A172 (cell line): Measurements from ENCODE around the gene PPP1R14B. TPM values are rescaled to one million over a fixed set of nuclear protein-coding genes. Genes with fewer than 3 reads are reported as not detected.
"Not testable (repeated sequence)": the region's sequence is repeated elsewhere in the genome, so short reads cannot be mapped to it uniquely, and the experiment has no call there.

Source experiments
- DNase-seq: peaks from one replicate; pipeline ENCODE4 v3.0.0-alpha.2; 2015; ENCODE audit warnings: low spot score
- total RNA-seq: library from RNA; depleted of rRNA; stranded (reverse); fragments of >200 nt; shearing (Covaris generic); gene quantifications from 2 replicates; pipeline ENCODE4 v1.2.3, GENCODE V29; 2014

The PPP1R14B gene
- total RNA-seq, 1 experiment from 2014 or later, result 455 TPM

GRCh38 chr11:64260147-64260708, 13.5 kb upstream of the PPP1R14B start:
- no peak for DNase-seq

GRCh38 chr11:64259533-64260067, 12.9 kb upstream of the PPP1R14B start:
- no peak for DNase-seq

GRCh38 chr11:64258946-64259532, 12.3 kb upstream of the PPP1R14B start:
- DNase-seq, result no peak

- DNase-seq, result no peak
These were observed 11.6 kb upstream of the PPP1R14B start for GRCh38 chr11:64258356-64258755.

- no peak for DNase-seq
These were observed 9.6 kb upstream of the PPP1R14B start for GRCh38 chr11:64256300-64256699.

GRCh38 chr11:64255135-64256128, 8.7 kb upstream of the PPP1R14B start:
- no peak for DNase-seq

GRCh38 chr11:64254326-64254725, 7.6 kb upstream of the PPP1R14B start:
- DNase-seq, result no peak

GRCh38 chr11:64253481-64253880, 6.7 kb upstream of the PPP1R14B start:
- no peak for DNase-seq

GRCh38 chr11:64253043-64253442, 6.3 kb upstream of the PPP1R14B start:
- DNase-seq, result no peak

- peak; percentile 33 for DNase-seq
These were observed 5.5 kb upstream of the PPP1R14B start for GRCh38 chr11:64252003-64252872.

GRCh38 chr11:64251753-64252002, 4.9 kb upstream of the PPP1R14B start:
- no peak for DNase-seq

GRCh38 chr11:64251016-64251752, 4.4 kb upstream of the PPP1R14B start, which contains the start of gene PLCB3:
Gene PLCB3, plus strand, starts transcription at chr11:64251530. Its CDS starts 120 bp downstream, at chr11:64251650.
- no peak for DNase-seq

- no peak for DNase-seq
These were observed 3.8 kb upstream of the PPP1R14B start for GRCh38 chr11:64250415-64251015.

GRCh38 chr11:64249563-64250414, 3.0 kb upstream of the PPP1R14B start:
- DNase-seq, result no peak

- DNase-seq, result no peak
These were observed 2.3 kb upstream of the PPP1R14B start for GRCh38 chr11:64249038-64249437.

- DNase-seq, result no peak
These were observed 1.8 kb upstream of the PPP1R14B start for GRCh38 chr11:64248578-64248977.

- no peak for DNase-seq
These were observed 1.2 kb upstream of the PPP1R14B start for GRCh38 chr11:64247729-64248531.

GRCh38 chr11:64246621-64246870, 197 bp downstream of the PPP1R14B start:
- DNase-seq, result not testable (repeated sequence)
